Gastroesophageal sphincter (tissue), 3 donors: ENCODE measurements around the gene FGA.

Experiments used
- CTCF ChIP-seq, 4 experiments: fragments of 200-600 bp in 2 of 4; fragments of 450-650 bp in 2 of 4; sonication (generic) in 1 of 4; IDR thresholded peaks; one replicate each; pipeline ENCODE4 v1.5.1; 2017 to 2019; ENCODE audit warnings: antibody characterized with exemption in 4 of 4, mild to moderate bottlenecking in 2 of 4, moderate library complexity in 2 of 4
- EP300 ChIP-seq: sonication (generic); formaldehyde crosslinking; IDR thresholded peaks from one replicate; pipeline ENCODE4 v1.6.1; 2017; ENCODE audit warnings: antibody characterized with exemption, mild to moderate bottlenecking

- no peak for TF ChIP-seq EP300
- no peak for TF ChIP-seq CTCF (IDR thresholded peaks at IDR 0.05)
These were observed 26.2 kb downstream of the FGA start for GRCh38 chr4:154564311-154564710.
